Inferior parietal cortex (tissue), 1 donor: Measurements from ENCODE around the gene CER1.

Source experiments
- DNase-seq: peaks from one replicate; pipeline ENCODE4 v3.0.0-alpha.2; 2016; ENCODE audit errors: extremely low spot score

Gene CER1, protein sequence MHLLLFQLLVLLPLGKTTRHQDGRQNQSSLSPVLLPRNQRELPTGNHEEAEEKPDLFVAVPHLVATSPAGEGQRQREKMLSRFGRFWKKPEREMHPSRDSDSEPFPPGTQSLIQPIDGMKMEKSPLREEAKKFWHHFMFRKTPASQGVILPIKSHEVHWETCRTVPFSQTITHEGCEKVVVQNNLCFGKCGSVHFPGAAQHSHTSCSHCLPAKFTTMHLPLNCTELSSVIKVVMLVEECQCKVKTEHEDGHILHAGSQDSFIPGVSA

DNA sequence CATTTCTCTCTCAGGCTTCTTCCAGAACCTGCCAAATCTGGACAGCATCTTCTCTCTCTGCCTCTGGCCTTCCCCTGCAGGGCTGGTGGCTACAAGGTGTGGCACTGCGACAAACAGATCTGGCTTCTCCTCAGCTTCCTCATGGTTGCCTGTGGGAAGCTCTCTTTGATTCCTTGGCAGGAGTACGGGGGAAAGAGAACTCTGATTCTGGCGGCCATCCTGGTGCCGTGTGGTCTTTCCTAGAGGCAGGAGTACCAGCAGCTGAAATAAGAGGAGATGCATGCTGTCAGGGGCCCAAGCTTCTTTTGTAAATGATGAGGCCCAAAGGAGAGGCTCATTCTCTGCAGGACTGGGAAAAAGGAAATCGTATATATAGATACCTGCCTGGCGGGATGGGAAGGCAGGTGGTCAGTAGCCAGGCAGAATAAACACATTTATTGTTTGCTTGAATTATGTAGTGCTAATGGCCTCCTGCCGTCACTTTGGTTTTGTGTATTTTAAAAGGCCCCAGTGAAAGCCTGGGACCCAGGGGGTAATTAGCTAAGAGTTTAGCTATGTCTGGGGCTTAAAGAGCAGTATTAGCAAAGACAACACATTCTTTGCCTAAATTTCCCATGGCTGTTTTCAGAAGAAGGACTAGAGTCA lies at the start of gene CER1:
CER1 (minus strand) TSS at position 343 of the 645 bp plus-strand sequence; CDS start at position 282, 61 bp downstream.
- DNase-seq = no peak

DNA sequence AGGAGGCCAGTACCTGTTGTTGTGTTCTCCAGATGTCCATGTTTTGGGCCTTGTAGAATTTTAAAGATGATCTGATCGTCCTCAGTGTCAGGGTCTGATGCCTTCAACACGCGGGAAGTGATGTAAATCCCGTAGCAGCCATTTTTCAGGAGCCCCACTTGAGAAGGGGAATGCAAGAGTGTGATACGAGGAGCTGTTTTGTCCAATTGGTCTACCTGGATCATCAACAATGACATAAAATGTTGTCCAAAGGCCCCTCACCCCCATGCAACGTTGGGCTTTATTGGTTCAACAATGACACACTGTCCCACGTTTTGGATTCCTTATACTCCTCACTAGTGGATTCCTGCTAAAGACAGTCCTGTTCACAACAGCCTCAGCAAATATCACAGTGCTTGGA lies 48.1 kb upstream of the CER1 start:
- no peak for DNase-seq

DNA sequence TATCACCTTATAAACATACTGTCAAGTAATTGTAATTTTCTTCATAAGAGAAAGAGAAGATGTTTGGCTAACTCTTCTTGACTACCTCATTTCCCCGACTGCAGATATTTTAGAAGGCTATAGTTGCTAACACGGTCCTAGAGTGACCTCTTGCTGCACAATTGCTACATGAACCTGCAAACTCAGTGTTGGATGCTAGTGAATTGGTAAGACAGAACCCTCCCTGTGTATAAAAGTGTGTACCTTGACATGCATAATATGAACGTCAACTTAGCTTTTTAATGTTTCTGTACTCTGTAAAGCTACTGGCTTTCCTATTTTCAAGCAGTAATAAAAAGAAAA lies 46.7 kb upstream of the CER1 start:
- DNase-seq = peak; percentile 44

DNA sequence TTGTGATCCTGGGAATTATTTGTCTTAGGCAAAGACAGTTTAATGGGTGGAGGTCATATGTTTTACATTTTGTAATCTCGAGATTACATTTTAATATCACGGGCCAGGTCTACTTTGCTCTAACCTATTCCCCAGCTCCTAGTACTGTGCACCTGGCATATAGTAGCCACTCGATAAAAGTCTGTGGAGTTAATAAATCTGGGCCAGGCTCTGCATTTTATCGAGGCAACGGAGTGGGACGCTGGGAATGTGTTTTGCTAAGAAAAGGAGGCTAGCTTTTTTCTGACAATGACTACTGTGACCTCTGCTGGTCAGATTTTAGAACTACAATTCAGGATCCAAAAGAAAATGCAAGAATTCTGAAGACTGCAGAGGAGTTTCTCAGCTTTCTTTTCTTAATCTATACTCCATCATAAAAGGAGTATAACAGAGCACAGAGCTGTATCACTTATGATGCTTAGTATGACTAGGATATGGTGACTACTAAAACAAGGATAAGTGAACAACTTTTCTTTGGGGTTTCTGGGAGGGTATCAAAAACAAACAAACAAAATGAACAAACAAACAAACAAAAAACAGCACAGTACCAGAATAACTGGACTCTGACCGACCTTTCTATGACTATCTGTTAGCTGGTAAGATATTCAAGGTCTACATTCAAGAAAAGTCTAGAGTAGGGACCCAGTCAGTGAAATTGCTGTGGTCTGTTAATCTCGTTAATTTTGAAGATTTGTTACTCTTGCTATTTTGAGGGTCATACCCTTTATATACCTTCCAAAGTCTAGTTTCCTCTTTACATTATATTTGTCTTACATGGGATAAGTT lies 46.1 kb upstream of the CER1 start:
- peak; percentile 84 for DNase-seq

DNA sequence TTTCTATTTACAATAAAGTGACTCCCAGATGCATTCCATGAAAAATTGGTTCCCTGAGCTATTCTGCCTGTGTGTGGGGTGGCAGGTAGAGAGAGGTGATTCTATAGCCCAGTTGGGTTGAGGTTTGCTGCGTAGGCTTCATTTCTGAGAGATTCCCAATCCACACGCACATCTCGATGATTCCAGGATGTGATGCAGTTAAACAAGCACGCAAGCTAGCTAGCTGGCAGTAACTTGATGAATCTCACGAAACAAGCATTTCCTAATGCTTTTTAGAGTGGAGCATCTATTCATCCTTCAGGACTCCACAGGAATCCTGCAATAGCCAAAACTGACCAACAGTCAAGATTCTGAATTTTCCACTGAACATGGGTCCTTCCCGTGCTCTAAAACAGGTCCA lies 43.8 kb upstream of the CER1 start:
- no peak for DNase-seq

DNA sequence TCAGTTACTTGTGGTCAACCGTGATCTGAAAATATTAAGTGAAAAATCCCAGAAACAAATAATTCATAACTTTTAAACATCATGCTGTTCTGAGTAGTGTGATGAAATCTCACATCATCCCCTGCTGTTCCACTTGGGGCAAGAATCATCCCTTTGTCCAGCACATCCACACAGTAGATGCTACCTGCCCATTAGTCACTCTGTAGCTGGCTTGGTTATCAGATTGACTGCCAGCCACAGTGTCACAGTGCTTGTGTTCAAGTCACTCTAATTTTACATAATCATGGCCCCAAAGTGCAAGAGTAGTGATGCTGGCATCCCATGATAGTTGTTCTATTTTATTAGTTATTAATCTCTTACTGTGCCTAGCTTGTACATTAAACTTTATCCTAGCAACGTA lies 39.1 kb upstream of the CER1 start:
- no peak for DNase-seq

DNA sequence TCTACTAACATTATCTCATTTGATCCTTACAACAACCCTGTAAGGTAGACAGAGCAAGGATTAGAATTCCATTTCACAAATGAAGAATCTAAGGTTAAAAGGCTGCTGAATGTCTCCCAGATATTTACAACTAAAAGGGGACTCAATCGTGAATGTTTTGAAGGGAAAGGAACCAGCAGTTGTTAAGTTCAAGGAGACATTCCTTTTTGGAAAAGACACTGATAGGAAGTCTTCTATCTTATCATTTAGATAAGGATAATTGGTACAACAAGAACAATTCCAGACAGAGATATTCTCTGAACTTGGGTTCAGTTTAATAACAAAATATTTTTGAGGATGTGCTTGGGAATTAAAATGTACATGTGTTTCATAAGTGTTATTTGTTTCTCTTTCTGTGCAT lies 37.5 kb upstream of the CER1 start:
- no peak for DNase-seq

DNA sequence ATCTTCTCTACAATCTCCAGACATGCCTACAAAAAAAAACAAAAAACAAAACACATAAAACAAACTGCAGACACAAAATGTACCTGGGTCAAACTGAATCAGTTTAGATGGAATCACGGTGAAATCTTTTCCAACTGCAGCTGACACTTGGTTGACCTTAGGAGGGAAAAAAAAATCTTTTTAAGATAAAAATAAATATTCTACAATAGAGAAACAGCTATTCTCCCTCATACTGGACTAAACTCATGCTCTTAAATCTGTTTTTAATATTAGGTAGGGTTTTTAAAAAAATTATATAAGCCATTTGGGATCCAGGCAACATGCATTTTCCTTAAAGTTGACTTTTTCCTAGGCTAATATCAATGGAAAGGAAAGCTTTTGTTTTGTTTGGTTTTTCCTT lies 33.8 kb upstream of the CER1 start:
- DNase-seq = no peak

DNA sequence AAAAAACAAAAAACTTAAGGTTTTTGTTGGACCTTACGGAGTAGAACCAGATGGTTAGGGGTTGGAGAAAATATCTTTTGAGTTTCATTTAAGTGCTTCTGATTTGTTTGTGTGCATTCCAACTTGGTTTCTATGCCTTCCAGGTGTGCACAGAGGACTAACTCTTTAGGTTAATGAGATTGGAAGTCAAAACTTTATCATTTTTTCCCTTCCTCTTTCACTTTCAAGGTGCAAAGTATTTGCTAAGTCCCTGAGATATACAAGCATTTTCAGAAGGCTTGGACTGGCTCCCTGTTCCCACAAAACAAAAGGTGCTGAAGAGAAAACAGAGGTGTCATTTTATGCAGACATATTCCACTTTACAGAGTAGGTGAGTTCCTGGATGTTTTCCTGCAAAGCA lies 30.3 kb upstream of the CER1 start:
- no peak for DNase-seq

DNA sequence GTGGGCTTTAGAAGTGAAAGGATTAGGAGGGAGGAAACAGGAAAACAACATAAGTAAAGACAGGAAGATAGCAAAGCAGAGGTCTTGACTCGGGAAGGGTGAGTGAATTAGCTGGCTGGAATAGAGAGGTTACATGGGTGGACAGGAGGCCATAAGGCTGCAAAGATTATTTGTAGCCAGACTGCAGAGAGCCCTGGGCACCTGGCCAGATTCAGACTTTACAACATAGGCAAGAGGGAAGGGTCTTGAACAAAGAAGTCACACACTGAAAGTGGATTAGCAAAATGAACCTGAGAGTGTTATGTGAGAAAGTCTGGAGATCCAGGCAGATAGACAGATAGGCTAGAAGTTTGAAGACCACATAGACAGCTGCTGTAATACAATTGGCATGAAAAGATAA lies 29.7 kb upstream of the CER1 start:
- no peak for DNase-seq

DNA sequence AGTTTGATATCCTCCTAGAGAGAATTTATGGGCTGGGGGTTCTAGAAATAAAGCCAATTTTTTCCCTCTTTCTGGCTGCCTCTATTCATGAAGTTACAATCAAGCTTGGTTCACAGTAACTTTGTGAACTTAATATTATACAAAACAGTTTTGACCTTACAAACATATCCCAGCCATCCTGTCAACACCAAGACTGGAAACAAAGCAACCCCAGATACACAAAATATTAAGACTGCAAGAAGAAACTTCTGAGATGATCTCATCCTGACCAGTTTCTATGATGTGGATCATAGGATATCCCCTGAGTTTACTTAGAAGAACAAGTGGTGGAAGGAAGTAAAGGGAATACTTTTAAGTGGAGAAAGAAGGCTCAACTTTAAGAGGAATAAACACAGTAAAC lies 28.3 kb upstream of the CER1 start:
- DNase-seq = no peak

DNA sequence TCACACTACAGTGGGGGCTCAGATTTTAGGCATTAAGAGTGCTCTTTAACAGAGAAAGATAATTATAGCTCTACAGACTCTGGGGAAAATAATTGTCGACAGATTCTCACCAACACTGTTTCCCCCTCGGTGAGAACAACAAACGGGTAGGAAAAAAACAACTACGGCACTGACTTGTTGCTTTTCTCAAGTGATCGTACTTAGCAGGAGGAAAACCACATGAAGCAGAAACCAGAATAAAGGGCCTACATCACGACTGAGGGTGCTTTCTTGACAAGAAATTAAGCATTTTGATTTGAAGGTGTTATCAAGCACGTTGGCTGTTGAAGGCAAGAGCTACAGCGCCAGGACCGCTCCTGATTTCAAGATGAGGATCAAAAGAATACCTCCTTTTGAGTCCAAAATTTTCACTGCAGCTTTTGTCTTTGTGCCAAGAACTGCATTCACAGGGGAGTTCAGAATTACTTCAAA lies 27.2 kb upstream of the CER1 start:
- DNase-seq = no peak

DNA sequence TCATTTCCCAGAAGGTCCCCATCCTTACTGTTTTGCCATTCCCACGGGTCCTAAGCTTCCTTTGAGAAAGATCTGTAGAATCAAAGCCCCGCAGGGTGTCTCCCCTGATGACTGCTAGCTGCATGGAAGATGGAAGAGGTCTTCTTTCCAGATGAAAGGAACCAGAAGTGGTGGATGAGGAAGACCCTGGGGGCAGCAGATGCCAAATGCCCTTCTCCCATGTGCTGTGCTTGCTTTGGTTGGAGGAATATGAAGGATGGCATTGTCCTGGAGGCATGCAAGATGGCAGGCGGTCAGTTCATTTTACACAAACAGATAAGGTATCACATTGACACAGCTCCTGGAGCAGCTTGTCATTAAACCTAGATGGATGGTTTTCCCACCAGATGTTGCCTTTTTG lies 25.8 kb upstream of the CER1 start:
- no peak for DNase-seq

DNA sequence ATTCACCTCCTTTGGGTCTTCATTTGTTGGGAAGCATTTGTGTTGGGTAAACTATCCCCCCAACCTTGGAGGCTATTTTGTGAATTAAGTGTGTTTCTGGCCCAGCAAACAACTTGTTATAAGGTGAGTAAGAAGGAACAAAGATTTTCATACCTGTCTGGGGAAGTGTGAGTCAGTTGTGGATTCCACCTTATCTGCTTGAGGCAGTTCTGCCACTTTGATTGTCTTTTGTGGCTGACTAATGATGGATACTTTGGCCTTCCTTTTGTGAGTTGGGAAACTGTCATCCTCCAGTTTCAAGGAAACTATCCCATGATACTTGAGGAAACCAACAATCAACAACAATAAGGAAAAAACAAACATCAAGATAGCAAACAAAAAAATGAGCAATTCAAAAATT lies 24.6 kb upstream of the CER1 start:
- DNase-seq = no peak

DNA sequence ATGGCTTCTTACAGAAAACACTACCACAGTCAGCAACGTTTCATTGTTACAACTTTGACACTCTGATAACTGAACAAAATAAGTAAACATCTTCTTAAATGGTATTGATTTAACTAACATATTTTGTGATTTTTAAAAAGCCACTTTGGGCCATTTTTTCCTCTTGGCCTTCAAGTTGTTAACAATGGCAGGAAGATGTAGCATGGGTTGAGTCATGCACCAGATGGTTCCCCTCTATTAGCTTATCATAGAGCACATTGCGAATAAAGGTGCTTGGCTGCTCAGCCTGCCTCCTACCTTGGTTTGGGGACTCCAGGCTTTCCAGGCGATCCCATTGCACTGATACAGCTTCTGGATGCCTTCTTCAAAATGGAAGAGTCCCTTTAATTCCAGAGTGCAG lies 24.1 kb upstream of the CER1 start:
- no peak for DNase-seq

DNA sequence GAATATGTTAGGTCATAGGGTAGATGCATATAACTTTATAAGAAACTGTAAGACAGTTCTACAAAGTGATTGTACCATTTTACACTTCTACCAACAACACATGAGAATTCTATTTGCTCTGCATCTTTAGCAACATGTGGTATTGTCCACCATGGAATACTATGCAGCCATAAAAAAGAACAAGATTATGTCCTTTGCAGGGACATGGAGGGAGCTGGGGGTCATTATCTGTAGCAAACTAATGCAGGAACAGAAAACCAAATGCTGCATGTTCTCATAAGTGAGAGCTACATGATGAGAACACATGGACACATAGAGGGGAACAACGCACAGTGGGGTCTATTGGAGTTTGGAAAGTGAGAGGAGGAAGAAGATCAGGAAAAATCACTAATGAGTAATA lies 22.2 kb upstream of the CER1 start:
- no peak for DNase-seq

DNA sequence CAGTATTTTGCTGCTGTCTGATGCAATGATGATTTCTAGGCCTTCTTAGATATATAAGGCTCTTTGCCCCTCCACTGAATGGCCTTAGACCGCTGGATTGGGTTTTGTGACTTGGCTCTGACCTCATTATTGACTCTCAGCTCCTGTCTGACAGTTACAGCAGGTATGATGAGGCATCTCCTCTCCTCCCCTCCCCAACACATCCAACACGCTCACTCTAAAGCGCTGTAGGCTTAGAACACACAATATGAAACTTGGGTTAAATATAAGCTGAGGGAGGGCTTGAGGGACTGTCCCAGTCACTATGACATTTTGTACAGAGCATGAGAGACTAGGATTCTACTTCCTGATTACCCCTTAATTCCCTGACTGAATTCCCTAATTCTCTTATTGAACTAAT lies 18.8 kb upstream of the CER1 start:
- no peak for DNase-seq

DNA sequence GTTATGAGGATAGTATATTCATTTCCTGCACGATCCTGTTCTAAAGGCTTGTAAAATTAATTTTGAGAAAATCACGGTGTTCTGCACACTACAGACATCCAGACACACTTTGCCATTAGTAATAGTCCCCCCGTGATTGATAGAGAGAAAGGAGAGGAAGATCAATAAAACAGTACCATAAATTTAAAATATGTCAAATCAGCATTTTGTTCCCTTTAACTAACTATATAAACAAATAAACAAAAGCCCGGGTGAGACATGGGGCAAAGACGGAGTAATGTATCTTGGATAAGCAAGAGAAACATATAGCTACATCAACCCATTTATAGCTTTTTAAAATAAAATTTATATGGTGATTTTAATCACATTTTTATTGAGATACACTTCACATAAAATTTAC lies 10.6 kb upstream of the CER1 start:
- DNase-seq = no peak

DNA sequence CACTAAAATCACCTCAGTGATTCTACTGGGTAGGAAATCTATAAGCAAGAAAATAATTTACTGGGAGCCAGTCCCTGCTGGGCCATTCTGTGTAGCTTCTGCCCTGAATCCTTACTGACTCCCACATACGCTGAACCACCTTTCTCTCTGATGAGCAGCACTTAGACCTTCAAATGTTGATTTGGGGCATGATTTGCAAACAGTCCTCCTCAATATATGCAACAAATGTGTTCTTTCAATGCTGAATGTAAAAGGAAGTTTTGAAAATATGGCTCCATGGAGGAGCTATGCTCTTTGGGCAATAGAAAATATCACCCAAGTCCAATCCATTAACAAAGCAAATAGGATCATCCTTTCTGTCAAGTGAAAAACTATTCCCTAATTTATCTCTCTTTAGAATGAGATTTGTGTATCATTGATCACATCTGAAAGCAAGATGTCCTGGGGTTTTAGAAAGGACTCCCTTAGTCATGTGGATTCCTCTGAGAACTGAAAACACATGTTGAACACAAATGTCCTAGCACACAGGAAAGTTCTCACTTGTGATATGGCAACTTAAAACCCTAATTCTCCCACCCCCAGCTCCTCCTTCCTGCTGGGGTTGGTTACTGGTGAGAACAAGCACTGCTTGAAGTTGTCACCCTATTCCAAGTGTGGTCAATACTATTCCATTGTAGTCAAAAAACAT lies 8.9 kb upstream of the CER1 start:
- no peak for DNase-seq

DNA sequence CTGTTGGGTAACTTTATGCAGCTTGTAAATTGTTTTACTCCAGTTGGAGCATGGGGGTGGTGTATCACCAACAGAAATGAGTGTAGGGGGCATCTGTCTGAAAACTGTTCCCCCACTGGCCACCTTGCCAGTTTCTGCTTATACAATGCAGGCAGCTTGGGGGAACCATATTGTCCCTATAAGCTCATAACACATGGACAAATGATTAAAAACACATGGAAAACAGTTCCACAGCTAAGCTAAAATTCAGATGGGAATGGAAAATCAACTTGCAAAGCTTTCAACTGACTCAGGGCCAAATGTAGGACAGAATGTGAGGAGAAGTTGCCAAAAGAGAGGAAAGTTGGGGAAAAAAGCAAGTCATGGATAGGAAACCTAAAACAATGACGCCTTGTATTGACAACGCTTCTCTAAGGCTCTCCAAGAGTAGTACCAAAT lies 7.9 kb upstream of the CER1 start:
- DNase-seq = peak; percentile 9

DNA sequence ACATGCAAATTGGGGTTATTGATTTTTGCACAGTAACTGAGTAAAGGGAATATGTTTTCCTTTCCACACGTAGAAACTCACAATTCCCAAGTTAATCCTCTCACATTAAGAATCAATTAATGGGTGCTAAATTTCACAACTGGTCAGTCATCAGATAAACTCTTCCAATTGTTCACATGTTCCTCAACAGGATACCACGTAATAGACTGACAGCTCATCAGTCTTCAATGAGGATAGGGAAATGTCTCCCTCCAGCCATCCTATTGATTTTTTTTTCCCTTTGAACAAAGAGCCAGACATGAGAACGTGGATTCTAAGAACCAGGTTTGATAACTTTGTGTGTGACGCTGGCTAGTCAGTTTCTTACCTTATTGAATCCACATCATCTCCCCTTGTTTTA lies 768 bp upstream of the CER1 start:
- DNase-seq = no peak

DNA sequence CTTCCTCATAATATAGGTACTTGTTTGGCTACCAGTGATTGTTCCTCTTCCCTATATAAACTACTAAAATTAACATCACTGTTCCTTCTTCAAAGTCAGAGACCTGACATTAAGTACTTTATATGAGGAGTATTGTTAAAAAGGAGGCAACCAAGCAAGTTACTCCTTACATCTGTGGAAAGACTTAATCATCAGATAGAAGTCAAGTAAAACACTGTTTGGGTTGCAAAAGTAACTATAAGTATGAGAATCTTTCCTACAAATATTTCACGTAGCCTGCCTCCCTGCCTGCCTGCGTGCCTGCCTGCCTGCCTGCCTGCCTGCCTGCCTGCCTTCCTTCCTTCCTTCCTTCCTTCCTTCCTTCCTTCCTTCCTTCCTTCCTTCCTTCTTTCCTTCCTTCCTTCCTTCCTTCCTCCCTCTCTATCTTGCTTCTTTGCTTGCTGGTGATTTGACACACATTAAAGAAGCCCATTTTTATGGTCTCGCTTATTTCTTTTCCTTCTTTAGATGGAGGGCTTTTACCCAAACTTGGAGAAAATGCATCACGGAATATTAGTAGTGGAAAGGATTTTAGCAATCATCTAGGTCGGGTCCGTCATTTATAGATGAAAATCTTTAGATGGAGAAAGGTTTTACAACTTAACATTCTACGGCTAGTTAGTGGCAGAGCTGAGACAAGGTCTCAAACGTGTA lies 3.2 kb downstream of the CER1 start:
- no peak for DNase-seq
